ENCODE measurements around the gene ABCA4.
A peak's percentile ranks its signal among the peaks of the same experiment; 100 is the strongest.

The ABCA4 gene

GRCh38 chr1:94019327-94019726, 101.6 kb downstream of the ABCA4 start (continued):
- TF ChIP-seq ZFHX2 (tag by site-specific recombination; conservative IDR thresholded peaks at IDR 0.05) (0 out of 2 replicates have a peak, but pooled peaks have one; percentile 6), ZNF423 (tag by site-specific recombination; IDR thresholded peaks at IDR 0.05) (no peak), ZNF280C (tag by site-specific recombination; IDR thresholded peaks at IDR 0.05) (no peak), GFI1B (tag by site-specific recombination; IDR thresholded peaks at IDR 0.05) (no peak)

- TF ChIP-seq OSR2 (tag by site-specific recombination; IDR thresholded peaks at IDR 0.05), result no peak
- H3K4me1 ChIP-seq (ENCODE audit: control insufficient read depth, insufficient read depth, low read length), result no peaks in the 10 kb centered on the region
- ChIA-PET CTCF (interaction anchor here (1.0 to 3.4 kb wide), 7 partner anchors 9 to 789 kb away, joined by 3 to 24 read pairs (median 6); no protein-coding TSS in a partner anchor), POLR2A (no interaction called here)
- H3K9me3 ChIP-seq (ENCODE audit: control insufficient read depth, insufficient read depth, low read depth, low read length), result no peaks in the 10 kb centered on the region
- H3K27ac ChIP-seq (ENCODE audit: extremely low read depth, low read depth, low read length), result no peak overlapping the region
- H3K36me3 ChIP-seq (ENCODE audit: control insufficient read depth in 2 of 2, insufficient read depth in 1 of 2, low read length in 2 of 2), result no peaks in the 10 kb centered on the region
- no peak overlapping the region for H3K4me3 ChIP-seq (ENCODE audit: low read depth, low read length)
These were observed 103.7 kb downstream of the ABCA4 start for GRCh38 chr1:94017155-94017829.

- Histone ChIP-seq H3K27ac (ENCODE audit: extremely low read depth, low read depth, low read length) (no peak overlapping the region), H3K36me3 (ENCODE audit: control insufficient read depth in 2 of 2, insufficient read depth in 1 of 2, low read length in 2 of 2) (no peaks in the 10 kb centered on the region), H3K4me1 (ENCODE audit: control insufficient read depth, insufficient read depth, low read length) (no peaks in the 10 kb centered on the region), H3K4me3 (ENCODE audit: low read depth, low read length) (no peak overlapping the region), H3K9me3 (ENCODE audit: control insufficient read depth, insufficient read depth, low read depth, low read length) (no peaks in the 10 kb centered on the region)
- ChIA-PET POLR2A (interaction anchor here (0.5 kb wide), 1 partner anchor 27 kb away, joined by 4 read pairs; no protein-coding TSS in a partner anchor), CTCF (interaction anchor here (0.8 to 3.4 kb wide), 4 partner anchors 11 to 1028 kb away, joined by 3 to 24 read pairs (median 6); no protein-coding TSS in a partner anchor)
- TF ChIP-seq ZNF473 (tag by site-specific recombination; IDR thresholded peaks at IDR 0.05) (no peak), ZNF112 (tag by site-specific recombination; IDR thresholded peaks at IDR 0.05) (no peak), ZBTB17 (tag by site-specific recombination; IDR thresholded peaks at IDR 0.05) (no peak), ZNF280C (tag by site-specific recombination; IDR thresholded peaks at IDR 0.05) (no peak), ZBTB20 (tag by site-specific recombination; IDR thresholded peaks at IDR 0.05) (no peak), ZNF610 (tag by site-specific recombination; IDR thresholded peaks at IDR 0.05; ENCODE audit: borderline replicate concordance) (no peak), ZNF148 (tag by site-specific recombination; IDR thresholded peaks at IDR 0.05; ENCODE audit: borderline replicate concordance) (no peak), ZNF704 (tag by site-specific recombination; IDR thresholded peaks at IDR 0.05) (no peak), ZNF133 (tag by site-specific recombination; IDR thresholded peaks at IDR 0.05) (no peak)
These were observed 105.5 kb downstream of the ABCA4 start for GRCh38 chr1:94015489-94015817.

All from HEK293 (cell line).